GM18498 (cell line): ENCODE measurements around the gene RFX2.
"Not testable (repeated sequence)": the region's sequence is repeated elsewhere in the genome, so short reads cannot be mapped to it uniquely, and the experiment has no call there.

Experiments
- ATAC-seq: cut with Tn5 transposase; IDR thresholded peaks from one replicate; pipeline ENCODE4 v1.9.1; 2021; ENCODE audit warnings: mild to moderate bottlenecking, moderate library complexity; ENCODE audit not compliant: unreplicated experiment

The RFX2 gene

GRCh38 chr19:6110360-6110977, at the start of gene RFX2:
Gene RFX2 (minus strand): TSS chr19:6110500. CDS start chr19:6047496, 63,004 bp downstream.
- peak; percentile 97 for ATAC-seq

GRCh38 chr19:6156033-6156432, 45.7 kb upstream of the RFX2 start:
- no peak for ATAC-seq

- ATAC-seq = no peak
Measured at GRCh38 chr19:6150289-6150688, 40.0 kb upstream of the RFX2 start.

GRCh38 chr19:6141217-6141616, 30.9 kb upstream of the RFX2 start:
- ATAC-seq = no peak

GRCh38 chr19:6138511-6138910, 28.2 kb upstream of the RFX2 start:
- no peak for ATAC-seq

- no peak for ATAC-seq
Measured at GRCh38 chr19:6138066-6138465, 27.8 kb upstream of the RFX2 start.

GRCh38 chr19:6133231-6133630, 22.9 kb upstream of the RFX2 start:
- ATAC-seq = no peak

- no peak for ATAC-seq
Measured at GRCh38 chr19:6132482-6132881, 22.2 kb upstream of the RFX2 start.

- ATAC-seq = no peak
Measured at GRCh38 chr19:6127716-6128335, 17.5 kb upstream of the RFX2 start.

GRCh38 chr19:6126335-6126974, 16.2 kb upstream of the RFX2 start:
- no peak for ATAC-seq

- no peak for ATAC-seq
Measured at GRCh38 chr19:6125571-6125989, 15.3 kb upstream of the RFX2 start.

- ATAC-seq = no peak
Measured at GRCh38 chr19:6119031-6119430, 8.7 kb upstream of the RFX2 start.

GRCh38 chr19:6118043-6118442, 7.7 kb upstream of the RFX2 start:
- no peak for ATAC-seq

- no peak for ATAC-seq
Measured at GRCh38 chr19:6117534-6117933, 7.2 kb upstream of the RFX2 start.

- ATAC-seq = no peak
Measured at GRCh38 chr19:6116749-6117430, 6.6 kb upstream of the RFX2 start.

- no peak for ATAC-seq
Measured at GRCh38 chr19:6115992-6116391, 5.7 kb upstream of the RFX2 start.

GRCh38 chr19:6113616-6114188, 3.4 kb upstream of the RFX2 start:
- ATAC-seq = no peak

- ATAC-seq = peak; percentile 0
Measured at GRCh38 chr19:6109947-6110346, 353 bp downstream of the RFX2 start.

- ATAC-seq = no peak
Measured at GRCh38 chr19:6108721-6109633, 1.3 kb downstream of the RFX2 start.

- not testable (repeated sequence) for ATAC-seq
Measured at GRCh38 chr19:6106643-6107294, 3.5 kb downstream of the RFX2 start.
